GM19452 (cell line): ENCODE data around the gene ATXN3.
A peak's percentile ranks its signal among the peaks of the same experiment; 100 is the strongest.
"Not testable (repeated sequence)": the region's sequence is repeated elsewhere in the genome, so short reads cannot be mapped to it uniquely, and the experiment has no call there.

ENCODE experiments used
- ATAC-seq: cut with Tn5 transposase; IDR thresholded peaks from one replicate; pipeline ENCODE4 v1.9.1; 2021; ENCODE audit not compliant: unreplicated experiment

ATXN3 gene

GRCh38 chr14:92074555-92074954, 31.8 kb downstream of the ATXN3 start:
- ATAC-seq, result no peak

GRCh38 chr14:92058006-92058917, 48.1 kb downstream of the ATXN3 start:
- ATAC-seq, result no peak

DNA sequence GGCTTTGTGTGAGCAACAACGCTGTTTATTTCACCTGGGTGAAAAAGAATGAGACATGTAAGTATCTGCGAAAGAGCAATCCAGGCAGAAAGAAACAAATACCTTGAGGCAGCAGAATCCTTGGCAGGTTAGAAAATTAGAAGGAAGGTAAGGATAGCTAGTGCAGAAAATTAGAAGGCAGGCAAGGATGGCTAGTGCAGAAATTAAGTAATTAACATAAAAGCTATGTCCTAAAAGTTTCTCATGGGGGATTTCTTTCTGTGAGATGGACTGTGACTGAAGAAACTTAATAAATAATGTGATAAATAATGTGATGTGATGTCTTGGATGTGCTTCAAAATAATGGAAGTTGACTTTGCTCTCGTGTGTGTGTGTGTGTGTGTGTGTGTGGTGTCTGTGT, 56.6 kb downstream of the ATXN3 start:
- ATAC-seq, result no peak

DNA sequence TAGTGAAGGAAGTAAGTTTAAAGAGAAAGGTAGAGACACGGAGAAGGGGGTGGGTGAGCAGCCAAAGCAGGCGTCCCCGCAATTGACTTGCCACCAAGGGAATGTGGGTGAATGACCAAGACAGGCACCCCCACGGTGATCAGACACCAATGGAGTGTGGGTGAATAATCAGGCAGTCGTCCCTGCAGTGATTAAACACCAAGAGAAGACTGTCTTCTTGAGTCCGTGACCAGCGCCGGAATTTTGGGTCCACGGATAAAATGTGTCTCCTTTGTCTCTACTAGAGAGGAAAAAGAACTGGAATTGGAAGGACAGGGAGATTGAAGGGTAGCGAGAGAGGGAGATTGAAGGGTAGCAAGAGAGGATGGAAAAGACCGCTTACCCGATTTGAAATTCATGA, 57.2 kb downstream of the ATXN3 start:
- ATAC-seq, result not testable (repeated sequence)

DNA sequence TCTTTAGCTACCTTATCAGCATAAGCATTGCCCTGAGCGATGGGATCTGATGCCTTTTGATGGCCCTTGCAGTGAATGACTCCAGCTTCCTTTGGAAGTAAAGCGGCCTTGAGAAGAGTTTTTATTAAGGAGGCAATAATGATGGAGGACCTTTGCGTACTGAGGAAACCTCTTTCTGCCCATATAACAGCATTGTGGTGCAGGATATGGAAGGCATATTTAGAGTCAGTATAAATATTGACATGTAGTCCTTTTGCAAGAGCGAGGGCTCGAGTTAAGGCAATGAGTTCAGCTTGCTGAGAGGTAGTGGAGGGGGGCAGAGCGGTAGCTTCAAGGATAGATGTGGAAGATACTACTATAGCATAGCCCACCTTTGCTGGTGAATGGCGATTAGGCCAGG, 60.5 kb downstream of the ATXN3 start:
- ATAC-seq, result not testable (repeated sequence)

DNA sequence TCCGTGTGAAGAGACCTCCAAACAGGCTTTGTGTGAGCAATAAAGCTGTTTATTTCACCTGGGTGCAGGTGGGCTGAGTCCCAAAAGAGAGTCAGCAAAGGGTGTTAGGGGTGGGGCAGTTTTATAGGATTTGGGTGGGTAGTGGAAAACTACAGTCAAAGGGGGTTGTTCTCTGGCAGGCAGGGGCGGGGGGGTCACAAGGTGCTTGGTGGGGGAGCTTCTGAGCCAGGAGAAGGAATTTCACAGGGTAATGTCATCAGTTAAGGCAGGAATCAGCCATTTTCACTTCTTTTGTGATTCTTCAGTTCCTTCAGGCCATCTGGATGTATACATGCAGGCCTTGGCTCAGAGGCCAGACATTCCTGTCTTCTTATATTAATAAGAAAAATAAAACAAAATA, 64.6 kb downstream of the ATXN3 start:
- not testable (repeated sequence) for ATAC-seq

- ATAC-seq, result no peak
Measured at GRCh38 chr14:92041203-92041602, 65.2 kb downstream of the ATXN3 start.

DNA sequence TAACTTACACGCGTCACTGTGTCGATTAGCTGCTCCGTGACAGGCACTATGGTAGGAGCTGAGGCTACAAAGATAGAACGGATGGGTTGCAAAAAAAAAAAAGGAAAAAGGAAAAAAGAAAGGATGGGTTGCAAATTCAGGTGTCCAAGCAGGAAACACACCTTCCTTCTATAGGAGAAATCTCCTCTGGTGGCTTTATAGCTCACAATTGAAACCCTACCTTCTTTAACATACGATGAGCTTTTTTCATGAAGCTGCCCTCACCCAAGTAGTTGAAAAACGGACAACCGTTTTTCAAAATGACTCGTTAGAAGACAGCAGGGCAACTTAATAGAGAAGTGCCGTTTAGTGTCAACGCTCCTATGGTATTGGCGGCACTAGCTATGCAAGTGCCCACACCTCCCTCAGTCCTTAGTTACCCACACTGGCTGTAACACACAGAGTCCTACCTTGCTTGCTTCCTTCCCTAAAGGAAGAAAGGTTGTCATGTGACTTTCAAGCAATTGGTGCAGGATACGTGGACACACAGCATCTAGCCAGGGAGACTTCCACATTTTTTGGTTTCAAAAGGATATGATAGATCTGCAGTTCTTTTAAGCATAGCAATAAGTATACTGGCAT, 65.8 kb downstream of the ATXN3 start:
- no peak for ATAC-seq

GRCh38 chr14:92039719-92040430, 66.5 kb downstream of the ATXN3 start, which contains the start of gene TRIP11:
Gene TRIP11 (minus strand): TSS chr14:92040059. CDS start chr14:92039685, 374 bp downstream.
- peak; percentile 96 for ATAC-seq

GRCh38 chr14:92039063-92039718, 67.2 kb downstream of the ATXN3 start:
- peak; percentile 15 for ATAC-seq

- no peak for ATAC-seq
Measured at GRCh38 chr14:92037989-92038388, 68.4 kb downstream of the ATXN3 start.

DNA sequence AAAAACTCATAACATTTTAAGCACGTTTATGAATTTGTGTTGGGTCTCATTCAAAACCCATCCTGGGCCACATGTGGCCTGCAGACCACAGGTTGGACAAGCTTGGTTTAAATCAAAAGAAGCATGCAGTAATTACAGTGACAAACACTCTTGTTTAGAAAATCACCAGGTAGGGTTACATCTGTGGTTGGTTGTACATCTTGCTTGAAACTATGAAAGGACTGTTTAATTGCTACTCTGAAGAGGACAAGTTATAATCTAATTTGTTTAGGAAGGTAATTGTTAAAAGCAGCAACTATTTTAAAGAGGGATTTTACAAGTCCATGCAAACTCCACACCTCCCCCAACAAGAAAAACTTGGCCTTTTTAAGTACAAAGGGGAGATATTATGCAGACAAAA, 70.5 kb downstream of the ATXN3 start:
- no peak for ATAC-seq

GRCh38 chr14:92033906-92034687, 72.3 kb downstream of the ATXN3 start:
- ATAC-seq, result no peak

DNA sequence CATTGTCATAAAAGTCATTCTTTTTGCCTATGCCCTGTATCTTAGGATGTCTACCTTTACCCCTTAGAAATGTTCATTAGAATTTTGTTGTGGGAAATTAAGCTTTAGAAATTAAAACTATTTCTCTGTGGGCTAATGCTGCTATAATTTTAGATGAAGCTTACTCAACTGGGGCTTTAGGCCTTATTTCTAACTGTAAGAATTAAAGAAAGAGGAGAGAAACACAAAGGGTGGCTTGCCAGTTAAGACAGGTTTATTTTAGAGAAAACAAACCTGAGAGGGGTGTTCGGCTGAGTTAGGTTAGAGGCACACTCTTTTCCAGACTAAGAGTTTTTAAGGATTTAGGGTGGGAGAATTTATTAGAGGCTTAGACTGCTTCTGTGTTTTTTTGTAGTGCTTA, 72.9 kb downstream of the ATXN3 start:
- no peak for ATAC-seq

DNA sequence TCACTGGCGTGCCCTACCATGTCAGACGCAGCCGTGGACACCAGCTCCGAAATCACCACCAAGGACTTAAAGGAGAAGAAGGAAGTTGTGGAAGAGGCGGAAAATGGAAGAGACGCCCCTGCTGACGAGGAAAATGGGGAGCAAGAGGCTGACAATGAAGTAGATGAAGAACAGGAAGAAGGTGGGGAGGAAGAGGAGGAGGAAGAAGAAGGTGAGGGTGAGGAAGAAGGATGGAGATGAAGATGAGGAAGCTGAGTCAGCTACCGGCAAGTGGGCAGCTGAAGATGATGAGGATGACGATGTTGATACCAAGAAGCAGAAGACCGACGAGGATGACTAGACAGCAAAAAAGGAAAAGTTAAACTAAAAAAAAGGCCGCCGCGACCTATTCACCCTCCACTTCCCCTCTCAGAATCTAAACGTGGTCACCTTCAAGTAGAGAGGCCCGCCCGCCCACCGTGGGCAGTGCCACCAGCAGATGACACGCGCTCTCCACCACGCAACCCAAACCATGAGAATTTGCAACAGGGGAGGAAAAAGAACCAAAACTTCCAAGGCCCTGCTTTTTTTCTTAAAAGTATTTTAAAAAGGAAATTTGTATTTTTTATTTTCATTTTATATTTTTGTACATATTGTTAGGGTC, 79.7 kb downstream of the ATXN3 start:
- ATAC-seq, result no peak

- no peak for ATAC-seq
Measured at GRCh38 chr14:92022036-92022435, 84.3 kb downstream of the ATXN3 start.

GRCh38 chr14:92021523-92021922, 84.9 kb downstream of the ATXN3 start:
- ATAC-seq, result no peak

- no peak for ATAC-seq
Measured at GRCh38 chr14:92014040-92014439, 92.3 kb downstream of the ATXN3 start.

DNA sequence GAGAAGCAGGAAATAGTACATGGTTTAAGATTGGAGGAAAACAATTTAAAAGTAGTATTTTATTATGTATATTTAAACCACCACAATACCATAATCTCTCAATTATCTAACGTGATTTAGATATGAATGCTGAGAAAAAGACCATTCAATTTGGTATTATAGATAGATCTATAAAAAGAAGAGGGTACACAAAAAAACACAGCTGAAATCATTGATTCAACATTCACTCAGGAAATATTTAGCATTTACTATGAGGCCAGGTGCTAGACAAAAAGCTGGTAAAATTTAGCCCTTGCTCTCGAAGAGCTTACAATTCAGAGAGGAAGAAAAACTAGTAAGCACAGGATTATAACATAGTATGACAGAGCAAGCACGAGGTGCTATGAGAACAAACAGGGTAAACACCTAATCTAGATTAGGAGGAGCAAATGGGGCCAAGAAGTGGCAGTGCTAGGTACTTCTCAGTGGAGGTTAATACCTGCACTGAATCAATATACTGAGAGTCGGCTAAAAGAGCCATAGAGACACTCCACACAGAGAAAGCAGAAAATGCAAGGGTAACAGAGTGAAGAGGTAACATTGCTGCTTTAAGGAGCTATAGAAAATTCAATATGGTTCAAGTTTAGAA, 94.1 kb downstream of the ATXN3 start:
- no peak for ATAC-seq
